Measurements from ENCODE around the gene MCUB.
"Not testable (repeated sequence)": the region's sequence is repeated elsewhere in the genome, so short reads cannot be mapped to it uniquely, and the experiment has no call there.

MCUB gene

DNA sequence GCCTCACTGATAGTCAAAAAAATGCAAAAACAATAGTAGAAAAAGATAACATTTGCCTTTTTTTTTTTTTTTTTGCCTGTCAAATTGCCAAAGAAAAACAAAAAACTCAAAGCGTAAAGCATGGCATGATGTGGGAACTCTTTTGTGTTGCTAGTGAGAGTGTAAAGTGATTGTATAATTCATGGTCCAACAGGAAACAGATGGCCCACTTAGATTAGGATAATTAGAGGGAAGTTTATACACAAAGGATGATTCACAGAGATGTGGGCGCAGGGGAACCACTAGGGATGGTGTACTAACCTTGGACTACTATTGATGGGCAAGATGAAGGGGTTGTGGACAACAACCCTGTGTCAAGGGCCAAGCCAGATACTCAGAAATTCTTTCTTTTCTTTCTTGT is 16.4 kb downstream of the MCUB start:
- Histone ChIP-seq H3K27me3 (ENCODE audit: insufficient read depth, insufficient read length) (no peaks in the 10 kb centered on the region), H3K36me3 (ENCODE audit: insufficient read depth, insufficient read length, low read length) (no peaks in the 10 kb centered on the region), H3K4me1 (ENCODE audit: insufficient read depth, insufficient read length) (no peaks in the 10 kb centered on the region), H3K9ac (ENCODE audit: insufficient read length, low read depth) (no peak overlapping the region), H3K4me3 (ENCODE audit: insufficient read length, low read depth) (no peak overlapping the region), H3K9me3 (ENCODE audit: insufficient read depth, low read length) (no peaks in the 10 kb centered on the region)
- TF ChIP-seq ZNF274 (IDR thresholded peaks at IDR 0.05; ENCODE audit: low read depth, low read length) (no peak), YY1 (IDR thresholded peaks at IDR 0.05; ENCODE audit: insufficient read depth, insufficient read length) (no peak), SUZ12 (IDR thresholded peaks at IDR 0.05; ENCODE audit: extremely low read depth, insufficient read depth, insufficient read length) (no peak)
- DNase-seq (ENCODE audit: low read depth, low spot score), result no peak

DNA sequence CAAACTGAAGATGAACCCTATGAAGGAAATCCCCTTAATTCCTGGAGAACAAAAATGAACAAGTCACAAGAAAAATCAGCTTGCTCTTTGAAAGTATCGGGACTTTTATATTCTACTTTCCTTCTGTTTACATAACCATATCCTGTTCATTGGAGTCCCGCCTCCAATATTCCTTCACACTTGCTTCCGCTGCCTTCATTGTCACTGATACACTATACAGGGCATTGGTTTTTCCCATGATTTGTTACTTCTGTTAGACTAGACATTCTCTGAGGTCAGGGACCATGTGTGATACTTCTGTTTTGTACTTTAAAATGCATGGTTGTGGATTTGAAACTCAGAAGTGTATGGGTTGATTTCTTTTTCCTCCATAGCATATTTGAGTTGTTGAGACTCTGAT is 18.8 kb downstream of the MCUB start:
- Histone ChIP-seq H3K36me3 (ENCODE audit: insufficient read depth, insufficient read length, low read length) (no peaks in the 10 kb centered on the region), H3K9me3 (ENCODE audit: insufficient read depth, low read length) (no peaks in the 10 kb centered on the region), H3K4me3 (ENCODE audit: insufficient read length, low read depth) (no peak overlapping the region), H3K9ac (ENCODE audit: insufficient read length, low read depth) (no peak overlapping the region), H3K4me1 (ENCODE audit: insufficient read depth, insufficient read length) (no peaks in the 10 kb centered on the region), H3K27me3 (ENCODE audit: insufficient read depth, insufficient read length) (no peaks in the 10 kb centered on the region)
- no peak for DNase-seq (ENCODE audit: low read depth, low spot score)
- TF ChIP-seq ZNF274 (IDR thresholded peaks at IDR 0.05; ENCODE audit: low read depth, low read length), result no peak

DNA sequence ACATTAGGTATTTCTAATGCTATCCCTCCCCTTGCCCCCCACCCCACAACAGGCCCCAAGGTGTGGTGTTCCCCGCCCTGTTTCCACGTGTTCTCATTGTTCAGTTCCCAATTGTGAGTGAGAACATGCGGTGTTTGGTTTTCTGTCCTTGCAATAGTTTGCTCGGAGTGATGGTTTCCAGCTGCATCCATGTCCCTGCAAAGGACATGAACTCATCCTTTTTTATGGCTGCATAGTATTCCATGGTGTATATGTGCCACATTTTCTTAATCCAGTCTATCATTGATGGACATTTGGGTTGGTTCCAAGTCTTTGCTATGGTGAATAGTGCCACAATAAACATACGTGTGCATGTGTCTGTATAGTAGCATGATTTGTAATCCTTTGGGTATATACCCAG is 20.0 kb downstream of the MCUB start:
- not testable (repeated sequence) for DNase-seq (ENCODE audit: low read depth, low spot score); H3K9ac ChIP-seq (ENCODE audit: insufficient read length, low read depth); H3K4me1 ChIP-seq (ENCODE audit: insufficient read depth, insufficient read length); H3K4me3 ChIP-seq (ENCODE audit: insufficient read length, low read depth); H3K27me3 ChIP-seq (ENCODE audit: insufficient read depth, insufficient read length); H3K36me3 ChIP-seq (ENCODE audit: insufficient read depth, insufficient read length, low read length); H3K9me3 ChIP-seq (ENCODE audit: insufficient read depth, low read length)

DNA sequence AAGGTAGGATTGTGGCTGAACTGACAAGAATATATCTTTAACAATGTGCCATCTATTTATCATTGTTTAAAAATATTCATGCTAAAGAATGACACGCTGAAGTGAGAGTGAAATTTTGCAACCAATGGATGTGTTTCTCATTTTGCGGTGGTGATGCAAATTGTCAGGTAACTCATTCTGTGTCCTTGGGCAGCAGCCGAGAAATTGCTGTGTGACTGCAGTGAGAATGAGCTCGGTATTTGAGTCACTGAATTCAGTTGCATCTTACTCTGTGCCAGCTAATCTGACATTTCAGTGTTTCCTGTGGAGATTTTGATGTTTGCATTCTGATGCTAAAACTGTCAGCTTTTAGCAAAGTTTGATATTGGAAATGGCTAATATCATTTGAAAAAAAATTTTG is 28.1 kb downstream of the MCUB start:
- H3K27me3 ChIP-seq (ENCODE audit: insufficient read depth, insufficient read length), result no peaks in the 10 kb centered on the region

DNA sequence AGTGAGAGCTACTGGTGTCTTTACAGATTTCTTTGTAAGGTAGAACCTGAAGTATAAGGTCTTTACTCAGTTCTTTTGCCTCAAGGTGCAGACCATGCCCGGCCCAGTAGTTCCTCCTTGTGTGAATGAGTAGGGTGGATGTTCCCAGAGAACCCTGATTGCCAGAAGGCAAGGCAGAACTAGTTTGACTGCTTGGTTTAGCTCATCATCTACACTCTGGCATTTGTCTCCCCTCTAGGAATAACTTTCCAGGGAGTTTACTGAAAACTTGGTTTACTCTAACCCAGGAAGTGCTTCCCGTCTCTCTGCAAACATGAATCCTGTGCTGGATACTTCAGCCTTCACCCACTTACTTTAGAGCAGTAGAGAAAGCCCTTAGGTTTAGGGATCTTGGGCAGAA is 29.1 kb downstream of the MCUB start:
- Histone ChIP-seq H3K9ac (ENCODE audit: insufficient read length, low read depth) (no peak overlapping the region), H3K4me3 (ENCODE audit: insufficient read length, low read depth) (no peak overlapping the region), H3K27me3 (ENCODE audit: insufficient read depth, insufficient read length) (no peaks in the 10 kb centered on the region), H3K9me3 (ENCODE audit: insufficient read depth, low read length) (peaks cover 8% of the 10 kb centered on the region; the same call in 1 of the 2 replicates), H3K36me3 (ENCODE audit: insufficient read depth, insufficient read length, low read length) (no peaks in the 10 kb centered on the region), H3K4me1 (ENCODE audit: insufficient read depth, insufficient read length) (no peaks in the 10 kb centered on the region)
- no peak for DNase-seq (ENCODE audit: low read depth, low spot score)
- no peak for TF ChIP-seq ZNF274 (IDR thresholded peaks at IDR 0.05; ENCODE audit: low read depth, low read length)
- TF ChIP-seq SUZ12 (IDR thresholded peaks at IDR 0.05; ENCODE audit: extremely low read depth, insufficient read depth, insufficient read length), result no peak
- TF ChIP-seq YY1 (IDR thresholded peaks at IDR 0.05; ENCODE audit: insufficient read depth, insufficient read length), result no peak

More for the DNA sequence above, 28.1 kb downstream of the MCUB start:
- Histone ChIP-seq H3K9ac (ENCODE audit: insufficient read length, low read depth) (no peak overlapping the region), H3K36me3 (ENCODE audit: insufficient read depth, insufficient read length, low read length) (no peaks in the 10 kb centered on the region), H3K4me3 (ENCODE audit: insufficient read length, low read depth) (no peak overlapping the region), H3K4me1 (ENCODE audit: insufficient read depth, insufficient read length) (no peaks in the 10 kb centered on the region), H3K9me3 (ENCODE audit: insufficient read depth, low read length) (peaks cover 8% of the 10 kb centered on the region; the same call in 1 of the 2 replicates)
- TF ChIP-seq SUZ12 (IDR thresholded peaks at IDR 0.05; ENCODE audit: extremely low read depth, insufficient read depth, insufficient read length) (no peak), YY1 (IDR thresholded peaks at IDR 0.05; ENCODE audit: insufficient read depth, insufficient read length) (no peak), ZNF274 (IDR thresholded peaks at IDR 0.05; ENCODE audit: low read depth, low read length) (no peak)
- no peak for DNase-seq (ENCODE audit: low read depth, low spot score)

DNA sequence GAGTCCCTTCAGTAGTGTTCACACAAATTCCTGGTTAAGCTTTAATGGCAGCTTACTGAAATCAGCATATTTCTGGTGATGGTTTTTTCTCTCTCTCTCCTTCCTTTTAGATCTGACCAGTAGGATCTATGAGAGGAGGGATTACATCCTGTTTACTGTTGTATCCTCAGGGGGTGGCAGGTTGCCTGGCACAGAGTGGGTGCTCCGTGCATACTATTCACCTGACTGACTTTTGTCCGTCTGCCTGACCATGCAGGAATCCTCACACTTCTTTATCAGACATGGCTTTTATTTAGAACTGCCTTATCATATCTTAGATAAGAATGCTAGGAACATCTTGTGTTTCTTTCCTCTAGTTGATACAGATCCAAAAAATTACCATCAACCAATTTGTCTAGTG is 29.6 kb downstream of the MCUB start:
- Histone ChIP-seq H3K4me3 (ENCODE audit: insufficient read length, low read depth) (no peak overlapping the region), H3K4me1 (ENCODE audit: insufficient read depth, insufficient read length) (no peaks in the 10 kb centered on the region), H3K27me3 (ENCODE audit: insufficient read depth, insufficient read length) (no peaks in the 10 kb centered on the region), H3K9me3 (ENCODE audit: insufficient read depth, low read length) (peaks cover 8% of the 10 kb centered on the region; the same call in 1 of the 2 replicates), H3K36me3 (ENCODE audit: insufficient read depth, insufficient read length, low read length) (no peaks in the 10 kb centered on the region), H3K9ac (ENCODE audit: insufficient read length, low read depth) (no peak overlapping the region)
- no peak for TF ChIP-seq ZNF274 (IDR thresholded peaks at IDR 0.05; ENCODE audit: low read depth, low read length)
- TF ChIP-seq SUZ12 (IDR thresholded peaks at IDR 0.05; ENCODE audit: extremely low read depth, insufficient read depth, insufficient read length), result no peak
- TF ChIP-seq YY1 (IDR thresholded peaks at IDR 0.05; ENCODE audit: insufficient read depth, insufficient read length), result no peak
- DNase-seq (ENCODE audit: low read depth, low spot score), result no peak

DNA sequence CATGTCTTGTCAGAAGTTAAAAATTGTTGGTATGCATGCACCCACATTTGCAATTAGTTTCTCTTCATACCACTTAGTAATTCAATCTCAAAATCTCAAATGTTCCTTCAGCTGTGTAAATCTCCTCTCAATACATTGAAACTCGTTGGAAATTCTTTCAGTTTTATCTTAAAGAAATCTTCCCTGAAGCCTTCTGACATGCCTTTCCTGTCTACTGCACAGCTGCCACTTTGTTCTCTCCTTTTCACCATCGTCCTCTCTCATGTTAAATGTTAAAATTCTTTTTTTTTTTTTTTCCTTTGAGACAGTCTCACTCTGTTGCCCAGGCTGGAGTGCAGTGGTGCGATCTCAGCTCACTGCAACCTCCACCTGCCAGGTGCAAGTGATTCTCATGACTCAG is 30.9 kb downstream of the MCUB start:
- Histone ChIP-seq H3K27me3 (ENCODE audit: insufficient read depth, insufficient read length) (no peaks in the 10 kb centered on the region), H3K9ac (ENCODE audit: insufficient read length, low read depth) (no peak overlapping the region), H3K9me3 (ENCODE audit: insufficient read depth, low read length) (peaks cover 8% of the 10 kb centered on the region; the same call in 1 of the 2 replicates), H3K4me1 (ENCODE audit: insufficient read depth, insufficient read length) (no peaks in the 10 kb centered on the region), H3K4me3 (ENCODE audit: insufficient read length, low read depth) (no peak overlapping the region), H3K36me3 (ENCODE audit: insufficient read depth, insufficient read length, low read length) (no peaks in the 10 kb centered on the region)
- no peak for DNase-seq (ENCODE audit: low read depth, low spot score)
- TF ChIP-seq SUZ12 (IDR thresholded peaks at IDR 0.05; ENCODE audit: extremely low read depth, insufficient read depth, insufficient read length) (no peak), ZNF274 (IDR thresholded peaks at IDR 0.05; ENCODE audit: low read depth, low read length) (no peak), YY1 (IDR thresholded peaks at IDR 0.05; ENCODE audit: insufficient read depth, insufficient read length) (no peak)

DNA sequence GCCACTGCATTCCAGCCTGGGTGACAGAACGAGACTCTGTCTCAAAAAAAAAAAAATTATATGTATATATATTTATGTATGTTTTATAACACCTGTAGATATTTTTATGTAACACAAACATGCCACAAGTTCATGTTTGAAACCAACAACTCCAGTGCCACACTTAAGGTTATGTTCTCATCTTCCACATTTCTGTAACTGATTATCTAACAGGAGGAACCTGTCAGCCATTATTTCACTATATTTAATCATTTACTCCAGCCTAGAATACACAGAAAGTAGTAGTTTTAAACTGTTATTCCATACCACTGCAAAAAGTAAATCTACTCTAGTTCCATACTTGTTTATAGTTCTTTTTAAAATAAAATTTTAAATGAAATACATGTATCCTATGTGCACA is 32.3 kb downstream of the MCUB start:
- Histone ChIP-seq H3K9me3 (ENCODE audit: insufficient read depth, low read length) (0 out of 2 replicates have a peak, but pooled peaks cover under 1% of the 10 kb centered on the region), H3K27me3 (ENCODE audit: insufficient read depth, insufficient read length) (no peaks in the 10 kb centered on the region), H3K36me3 (ENCODE audit: insufficient read depth, insufficient read length, low read length) (no peaks in the 10 kb centered on the region), H3K4me3 (ENCODE audit: insufficient read length, low read depth) (no peak overlapping the region), H3K9ac (ENCODE audit: insufficient read length, low read depth) (no peak overlapping the region), H3K4me1 (ENCODE audit: insufficient read depth, insufficient read length) (no peaks in the 10 kb centered on the region)
- DNase-seq (ENCODE audit: low read depth, low spot score), result no peak
- TF ChIP-seq SUZ12 (IDR thresholded peaks at IDR 0.05; ENCODE audit: extremely low read depth, insufficient read depth, insufficient read length), result no peak
- no peak for TF ChIP-seq YY1 (IDR thresholded peaks at IDR 0.05; ENCODE audit: insufficient read depth, insufficient read length)
- TF ChIP-seq ZNF274 (IDR thresholded peaks at IDR 0.05; ENCODE audit: low read depth, low read length), result no peak

DNA sequence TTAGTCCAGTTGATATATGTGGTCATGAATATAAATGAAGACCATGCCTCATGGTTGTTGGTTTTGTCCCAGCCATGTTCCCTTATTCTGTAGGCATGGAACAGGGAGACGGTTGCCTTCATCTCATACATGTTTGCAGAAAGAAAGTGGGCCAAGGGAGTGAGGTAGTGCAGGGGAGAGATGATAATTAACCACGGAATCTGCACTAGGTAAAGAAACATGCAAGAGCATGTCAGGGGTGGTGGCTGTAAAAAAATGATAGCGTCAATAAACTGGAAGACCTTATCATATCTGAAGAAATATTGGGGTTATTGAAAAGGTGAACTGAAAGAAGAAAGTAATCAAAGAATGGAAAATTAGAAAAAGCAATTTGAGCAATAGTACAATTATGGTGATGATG is 35.1 kb downstream of the MCUB start:
- not testable (repeated sequence) for H3K4me1 ChIP-seq (ENCODE audit: insufficient read depth, insufficient read length); DNase-seq (ENCODE audit: low read depth, low spot score)

DNA sequence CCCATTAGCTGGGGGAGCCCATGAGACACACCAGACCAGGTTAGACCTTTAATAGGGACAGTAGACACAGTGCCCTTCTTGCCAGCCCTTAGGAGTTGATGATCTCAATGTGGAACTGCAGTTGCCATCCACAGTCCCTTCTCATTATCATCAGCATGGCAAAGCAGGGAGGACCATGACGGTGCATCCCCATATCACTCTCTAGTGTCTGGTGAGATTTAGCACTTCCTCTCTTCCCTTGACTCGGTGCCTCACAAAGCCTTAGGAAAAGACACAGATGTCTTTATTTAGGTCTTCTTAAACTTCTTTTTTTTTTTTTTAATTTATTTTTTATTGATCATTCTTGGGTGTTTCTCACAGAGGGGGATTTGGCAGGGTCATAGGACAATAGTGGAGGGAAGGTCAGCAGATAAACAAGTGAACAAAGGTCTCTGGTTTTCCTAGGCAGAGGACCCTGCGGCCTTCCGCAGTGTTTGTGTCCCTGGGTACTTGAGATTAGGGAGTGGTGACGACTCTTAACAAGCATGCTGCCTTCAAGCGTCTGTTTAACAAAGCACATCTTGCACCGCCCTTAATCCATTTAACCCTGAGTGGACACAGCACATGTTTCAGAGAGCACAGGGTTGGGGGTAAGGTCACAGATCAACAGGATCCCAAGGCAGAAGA is 36.5 kb downstream of the MCUB start:
- not testable (repeated sequence) for H3K36me3 ChIP-seq (ENCODE audit: insufficient read depth, insufficient read length, low read length); H3K4me3 ChIP-seq (ENCODE audit: insufficient read length, low read depth); H3K9me3 ChIP-seq (ENCODE audit: insufficient read depth, low read length); H3K4me1 ChIP-seq (ENCODE audit: insufficient read depth, insufficient read length); DNase-seq (ENCODE audit: low read depth, low spot score); H3K9ac ChIP-seq (ENCODE audit: insufficient read length, low read depth); H3K27me3 ChIP-seq (ENCODE audit: insufficient read depth, insufficient read length)

More for the DNA sequence above, 35.1 kb downstream of the MCUB start:
- not testable (repeated sequence) for H3K27me3 ChIP-seq (ENCODE audit: insufficient read depth, insufficient read length); H3K9me3 ChIP-seq (ENCODE audit: insufficient read depth, low read length); H3K9ac ChIP-seq (ENCODE audit: insufficient read length, low read depth); H3K4me3 ChIP-seq (ENCODE audit: insufficient read length, low read depth); H3K36me3 ChIP-seq (ENCODE audit: insufficient read depth, insufficient read length, low read length)
